HCT116 (cell line): ENCODE measurements around the gene TMEM119. TPM values are rescaled to one million over a fixed set of nuclear protein-coding genes. Genes with fewer than 3 reads are reported as not detected.

ENCODE experiments used
- ATAC-seq: fragments of 200-7000 bp; cut with Tn5 transposase; 2 replicates; pipeline ENCODE4 v1.9.1; 2020; ENCODE audit warnings: mild to moderate bottlenecking, moderate library complexity
- BruUV-seq: library from RNA; stranded (reverse); fragments of 400-500 nt; replicated peaks from 2 replicates; lab custom pipeline; 2021; lab: Mats Ljungman, UMichigan
- CTCF ChIA-PET: fragments of 300-600 bp; sonication (Branson Sonifier 250); formaldehyde crosslinking; loops from one replicate; lab custom pipeline; 2021; ENCODE audit warnings: antibody characterized with exemption; lab: Charles Lee
- POLR2A ChIA-PET: fragments of 300-600, 350-600 bp; sonication (Branson Sonifier 250); formaldehyde crosslinking; loops from one replicate; lab custom pipeline; 2021; ENCODE audit warnings: antibody characterized with exemption; lab: Charles Lee
- RAD21 ChIA-PET, 2 experiments: fragments of 300-600 bp; sonication (Branson Sonifier 250); formaldehyde crosslinking; loops; one replicate each; lab custom pipeline; 2023; ENCODE audit warnings: low total read pairs in 2 of 2; ENCODE audit not compliant: uncharacterized antibody in 2 of 2, unreplicated experiment in 2 of 2, low non-redundant PET in 1 of 2; lab: Charles Lee
- DNase-seq: peaks from one replicate; pipeline ENCODE4 v3.0.0-alpha.2; 2010; ENCODE audit warnings: low read depth, low spot score
- H2AFZ ChIP-seq: fragments of 200-600 bp; shearing (Covaris generic), sonication (generic); 2 replicates; pipeline ENCODE4 v1.6.1; 2017; ENCODE audit warnings: low read depth, mixed run types, mixed read lengths, antibody characterized with exemption, low read length; ENCODE audit not compliant: poor library complexity, severe bottlenecking
- H3K27ac ChIP-seq: 2 replicates; pipeline ENCODE4 v1.5.1; 2012; ENCODE audit warnings: low read depth, low read length
- H3K27me3 ChIP-seq: fragments of 200-600 bp; sonication (generic); 2 replicates; pipeline ENCODE4 v1.6.1; 2016; ENCODE audit warnings: mixed run types, low read length, mixed read lengths; ENCODE audit not compliant: insufficient read depth
- H3K36me3 ChIP-seq, 2 experiments: fragments of 200-500 bp in 1 of 2; fragments of 200-600 bp in 1 of 2; sonication (Bioruptor generic) in 1 of 2; sonication (generic) in 1 of 2; 2 replicates each; pipeline versions ENCODE4 v1.5.1 to v1.6.1; 2014 to 2016; ENCODE audit warnings: low read length in 2 of 2, inconsistent platforms in 1 of 2, mixed read lengths in 1 of 2, mixed run types in 1 of 2; ENCODE audit not compliant: insufficient read depth in 2 of 2, control insufficient read depth in 1 of 2
- H3K4me1 ChIP-seq, 2 experiments: fragments of 200-600 bp in 1 of 2; sonication (generic) in 1 of 2; 2 replicates each; pipeline versions ENCODE4 v1.5.1 to v1.6.1; 2012 to 2017; ENCODE audit warnings: low read length in 2 of 2, inconsistent platforms in 1 of 2, mild to moderate bottlenecking in 1 of 2, mixed read lengths in 1 of 2, mixed run types in 1 of 2, moderate library complexity in 1 of 2; ENCODE audit not compliant: insufficient read depth in 2 of 2, control insufficient read depth in 1 of 2
- H3K4me2 ChIP-seq: fragments of 200-600 bp; sonication (generic); 2 replicates; pipeline ENCODE4 v1.6.1; 2017; ENCODE audit warnings: mixed run types, low read length, mixed read lengths
- H3K4me3 ChIP-seq, 2 experiments: fragments of 200-600 bp in 1 of 2; sonication (generic) in 1 of 2; replicated peaks in 1 of 2; 2 replicates each; pipeline ENCODE4 v1.5.1; 2011 to 2016; ENCODE audit warnings: low read length in 2 of 2, control low read depth in 1 of 2, low read depth in 1 of 2, mild to moderate bottlenecking in 1 of 2, mixed read lengths in 1 of 2, mixed run types in 1 of 2
- H3K79me2 ChIP-seq: fragments of 200-600 bp; sonication (generic); 2 replicates; pipeline ENCODE4 v1.6.1; 2017; ENCODE audit warnings: mild to moderate bottlenecking, mixed run types, low read length, moderate library complexity, mixed read lengths; ENCODE audit not compliant: insufficient read depth
- H3K9ac ChIP-seq: fragments of 200-600 bp; sonication (generic); 2 replicates; pipeline ENCODE4 v1.6.1; 2016; ENCODE audit warnings: low read length, mixed read lengths
- H3K9me2 ChIP-seq: fragments of 200-600 bp; sonication (generic), shearing (Covaris generic); 2 replicates; pipeline ENCODE4 v1.6.1; 2017; ENCODE audit warnings: mixed run types, mild to moderate bottlenecking, moderate library complexity; ENCODE audit not compliant: insufficient read depth
- H3K9me3 ChIP-seq, 2 experiments: fragments of 200-500 bp in 1 of 2; fragments of 200-600 bp in 1 of 2; sonication (Bioruptor generic) in 1 of 2; sonication (generic) in 1 of 2; 2 replicates each; pipeline ENCODE4 v1.6.1; 2014 to 2017; ENCODE audit warnings: low read length in 2 of 2, mixed read lengths in 2 of 2, inconsistent platforms in 1 of 2, low read depth in 1 of 2, mild to moderate bottlenecking in 1 of 2, mixed run types in 1 of 2, moderate library complexity in 1 of 2; ENCODE audit not compliant: control insufficient read depth in 1 of 2, insufficient read depth in 1 of 2
- H4K20me1 ChIP-seq: fragments of 200-600 bp; sonication (generic), shearing (Covaris generic); 2 replicates; pipeline ENCODE4 v1.6.1; 2017; ENCODE audit warnings: mixed run types, mild to moderate bottlenecking, moderate library complexity; ENCODE audit not compliant: insufficient read depth
- CEBPB ChIP-seq: IDR thresholded peaks from 2 replicates; pipeline ENCODE4 v1.6.1; 2012; ENCODE audit warnings: low read depth
- EGR1 ChIP-seq: IDR thresholded peaks from 2 replicates; pipeline ENCODE4 v1.6.1; 2012; ENCODE audit warnings: low read depth
- EZH2 ChIP-seq: fragments of 200-600 bp; sonication (generic); IDR thresholded peaks from 2 replicates; pipeline ENCODE4 v1.6.1; 2017; ENCODE audit warnings: antibody characterized with exemption, mixed run types
- RAD21 ChIP-seq: IDR thresholded peaks from 2 replicates; pipeline ENCODE4 v1.6.1; 2012; ENCODE audit warnings: low read depth, mild to moderate bottlenecking
- YY1 ChIP-seq: IDR thresholded peaks from 2 replicates; pipeline ENCODE4 v1.6.1; 2011; ENCODE audit warnings: low read length, low read depth, moderate library complexity, mild to moderate bottlenecking; ENCODE audit not compliant: insufficient replicate concordance; ENCODE audit errors: extremely low read depth
- ZBTB33 ChIP-seq: IDR thresholded peaks from 2 replicates; pipeline ENCODE4 v1.6.1; 2011; ENCODE audit warnings: mild to moderate bottlenecking, low read length, moderate library complexity; ENCODE audit not compliant: insufficient replicate concordance; ENCODE audit errors: extremely low read depth
- intact Hi-C: fragments of 100-400 bp; cut with micrococcal nuclease; formaldehyde crosslinking; loops from 2 replicates; pipeline ENCODE4 v1.10.0; 2022
- total RNA-seq: library from RNA; stranded (reverse); gene quantifications from one replicate; pipeline ENCODE4 v1.2.1, GENCODE V29; 2021; ENCODE audit not compliant: unreplicated experiment
- TF ChIP-seq, protein P1 (sequence below): IDR thresholded peaks from 2 replicates; pipeline ENCODE4 v1.6.1; 2012

TMEM119 gene
- total RNA-seq, 1 experiment from 2014 or later: not detected

GRCh38 chr12:108638141-108638827 is 40.4 kb upstream of the TMEM119 start:
- ChIA-PET POLR2A (no interaction called here), RAD21 (no interaction called here), CTCF (no interaction called here)
- H3K9me2 ChIP-seq: no peaks in the 10 kb centered on the region
- H3K9me3 ChIP-seq: no peaks in the 10 kb centered on the region
- no peaks in the 10 kb centered on the region for H3K27me3 ChIP-seq
- no TSS peak for BruUV-seq
- no peak overlapping the region for H3K4me2 ChIP-seq
- TF ChIP-seq RAD21 (no peak), EGR1 (no peak), EZH2 (no peak)
- TF ChIP-seq, protein P1, sequence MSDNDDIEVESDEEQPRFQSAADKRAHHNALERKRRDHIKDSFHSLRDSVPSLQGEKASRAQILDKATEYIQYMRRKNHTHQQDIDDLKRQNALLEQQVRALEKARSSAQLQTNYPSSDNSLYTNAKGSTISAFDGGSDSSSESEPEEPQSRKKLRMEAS: no peak
- no peak overlapping the region for H2AFZ ChIP-seq
- no peaks in the 10 kb centered on the region for H3K79me2 ChIP-seq
- H3K36me3 ChIP-seq: no peaks in the 10 kb centered on the region
- H3K27ac ChIP-seq: no peak overlapping the region
- intact Hi-C loops: no loop called here
- no peak overlapping the region for H3K9ac ChIP-seq
- ATAC-seq (no peak), DNase-seq (no peak)
- H4K20me1 ChIP-seq: no peaks in the 10 kb centered on the region
- H3K4me3 ChIP-seq: no peak overlapping the region
- H3K4me1 ChIP-seq: peaks cover 30 to 49% of the 10 kb centered on the region in 2 experiments

DNA sequence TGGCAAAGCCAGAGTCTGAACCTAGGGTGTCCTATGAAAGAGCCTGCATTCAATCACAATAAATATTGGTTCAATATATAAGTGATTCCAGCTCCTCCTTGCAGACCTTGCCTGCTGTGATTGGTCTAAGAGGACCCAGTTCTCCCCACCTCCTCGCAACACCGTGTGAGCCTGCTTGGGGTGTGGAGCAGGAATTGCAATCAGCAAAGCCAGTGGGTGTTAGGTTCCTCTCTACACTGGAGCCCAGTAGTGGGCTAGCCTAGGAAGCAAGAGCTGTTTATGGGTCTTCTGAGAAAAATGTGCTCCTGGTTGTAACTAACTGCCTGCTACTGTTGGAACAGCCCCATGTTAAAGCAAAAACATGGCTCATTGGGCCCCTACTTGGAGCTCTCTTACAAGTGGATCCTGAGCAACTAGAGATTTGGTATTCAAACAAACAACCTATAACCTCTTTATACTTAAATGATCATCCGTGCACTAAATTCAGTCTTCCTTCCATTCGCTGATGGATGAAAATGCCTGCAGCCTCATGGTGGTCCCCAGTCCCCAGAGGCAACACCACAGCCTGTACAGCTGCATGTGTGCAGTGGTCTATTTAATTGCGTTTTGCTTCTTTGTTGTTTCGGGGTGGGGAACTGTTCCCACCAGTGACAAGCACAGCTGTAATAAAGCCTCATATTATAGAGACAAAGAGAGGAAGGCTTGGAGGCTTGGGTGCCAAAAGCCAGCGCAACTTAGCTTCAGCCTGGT is 39.5 kb upstream of the TMEM119 start:
- CTCF ChIA-PET: no interaction called here
- no peaks in the 10 kb centered on the region for H3K9me3 ChIP-seq
- intact Hi-C loops: no loop called here

More for the DNA sequence above, 39.5 kb upstream of the TMEM119 start:
- Histone ChIP-seq H3K4me3 (no peak overlapping the region), H3K27me3 (no peaks in the 10 kb centered on the region), H3K4me2 (no peak overlapping the region), H3K27ac (no peak overlapping the region), H2AFZ (no peak overlapping the region), H4K20me1 (no peaks in the 10 kb centered on the region)
- no peak for TF ChIP-seq ZBTB33
- no peak for TF ChIP-seq YY1
- no peak for TF ChIP-seq EGR1
- no peak for TF ChIP-seq CEBPB
- TF ChIP-seq, all 23 proteins: peak for 0
- Histone ChIP-seq H3K36me3 (no peaks in the 10 kb centered on the region), H3K9ac (no peak overlapping the region), H3K79me2 (no peaks in the 10 kb centered on the region), H3K9me2 (no peaks in the 10 kb centered on the region), H3K4me1 (peaks cover 23 to 40% of the 10 kb centered on the region in 2 experiments)
- ChIA-PET POLR2A (no interaction called here), RAD21 (no interaction called here)
- no TSS peak for BruUV-seq
- DNase-seq (no peak), ATAC-seq (no peak)
